HFFc6 (cell line): ENCODE data around the gene EEF2K. TPM values are rescaled to one million over a fixed set of nuclear protein-coding genes. Genes with fewer than 3 reads are reported as not detected.
"Not testable (repeated sequence)": the region's sequence is repeated elsewhere in the genome, so short reads cannot be mapped to it uniquely, and the experiment has no call there.

Experiments used
- DNase-seq: peaks from one replicate; pipeline ENCODE4 v3.0.0-alpha.2; 2018
- H3K27ac Mint-ChIP-seq: 2 replicates; pipeline ENCODE4 v1.8.0; 2020; ENCODE audit warnings: mild to moderate bottlenecking, mixed read lengths
- H3K27me3 Mint-ChIP-seq: 2 replicates; pipeline ENCODE4 v1.8.0; 2021; ENCODE audit warnings: mild to moderate bottlenecking, moderate library complexity, mixed read lengths; ENCODE audit not compliant: insufficient read depth
- H3K36me3 Mint-ChIP-seq: 2 replicates; pipeline ENCODE4 v1.8.0; 2021; ENCODE audit warnings: low read depth, mixed read lengths
- H3K4me1 Mint-ChIP-seq: 2 replicates; pipeline ENCODE4 v1.8.0; 2020; ENCODE audit warnings: low read depth, mixed read lengths
- H3K4me3 Mint-ChIP-seq: 2 replicates; pipeline ENCODE4 v1.8.0; 2020; ENCODE audit warnings: mild to moderate bottlenecking, moderate library complexity, mixed read lengths
- H3K9me3 Mint-ChIP-seq: 2 replicates; pipeline ENCODE4 v1.8.0; 2020; ENCODE audit warnings: mild to moderate bottlenecking, mixed read lengths
- CTCF ChIP-seq: fragments of 200-600 bp; sonication (generic); IDR thresholded peaks from 2 replicates; pipeline ENCODE4 v1.5.0; 2021; ENCODE audit warnings: antibody characterized with exemption, mild to moderate bottlenecking
- total RNA-seq, 6 experiments: library from RNA; stranded (reverse); fragmentation: NEBNext Ultra II Directional; extraction: Animal tissue kit (Norgen Biotek cat#: 25700); gene quantifications; 2 replicates in 1 of 6; 3 replicates in 5 of 6; pipeline ENCODE4 v1.2.3, GENCODE V29; 2021

EEF2K gene
- total RNA-seq, 6 experiments from 2014 or later = 21.5 to 26.6 (median 23.5) TPM

- Mint-ChIP-seq H3K36me3 (no peaks in the 10 kb centered on the region), H3K27me3 (peaks cover 2% of the 10 kb centered on the region), H3K4me1 (peaks cover 53% of the 10 kb centered on the region), H3K27ac (peak overlapping the region; percentile 80), H3K9me3 (no peaks in the 10 kb centered on the region; the same call in 1 of the 2 replicates), H3K4me3 (peak overlapping the region; percentile 89)
- DNase-seq = no peak
- TF ChIP-seq CTCF = no peak
Measured at GRCh38 chr16:22195445-22195694, 10.7 kb upstream of the EEF2K start.

GRCh38 chr16:22195695-22196558 is 10.2 kb upstream of the EEF2K start:
- Mint-ChIP-seq H3K27ac (peak overlapping the region; percentile 80), H3K4me3 (peak overlapping the region; percentile 89), H3K27me3 (peaks cover 2% of the 10 kb centered on the region), H3K4me1 (peaks cover 53% of the 10 kb centered on the region), H3K9me3 (no peaks in the 10 kb centered on the region; the same call in 1 of the 2 replicates), H3K36me3 (no peaks in the 10 kb centered on the region)
- TF ChIP-seq CTCF = peak; percentile 89
- peak; percentile 76 for DNase-seq

- not testable (repeated sequence) for H3K36me3 Mint-ChIP-seq, DNase-seq, H3K9me3 Mint-ChIP-seq, H3K27me3 Mint-ChIP-seq, H3K27ac Mint-ChIP-seq
- Mint-ChIP-seq H3K4me1 (peaks cover 49% of the 10 kb centered on the region), H3K4me3 (peak overlapping the region; percentile 89)
Measured at GRCh38 chr16:22196559-22197168, 9.4 kb upstream of the EEF2K start.

- H3K27ac Mint-ChIP-seq = peak overlapping the region; percentile 93
Measured at GRCh38 chr16:22198547-22199293, 7.4 kb upstream of the EEF2K start.

GRCh38 chr16:22202261-22202637 is 3.8 kb upstream of the EEF2K start:
- DNase-seq = no peak
- Mint-ChIP-seq H3K4me1 (peaks cover 34% of the 10 kb centered on the region), H3K4me3 (no peak overlapping the region), H3K36me3 (0 out of 2 replicates have a peak, but pooled peaks cover 4% of the 10 kb centered on the region), H3K27me3 (no peaks in the 10 kb centered on the region), H3K27ac (no peak overlapping the region), H3K9me3 (no peaks in the 10 kb centered on the region)
- TF ChIP-seq CTCF = no peak

More at GRCh38 chr16:22198547-22199293, 7.4 kb upstream of the EEF2K start:
- no peaks in the 10 kb centered on the region for H3K36me3 Mint-ChIP-seq
- peak; percentile 43 for TF ChIP-seq CTCF
- peaks cover 31% of the 10 kb centered on the region for H3K4me1 Mint-ChIP-seq
- no peaks in the 10 kb centered on the region; the same call in 1 of the 2 replicates for H3K9me3 Mint-ChIP-seq
- no peak overlapping the region; the same call in 1 of the 2 replicates for H3K4me3 Mint-ChIP-seq
- peaks cover 2% of the 10 kb centered on the region for H3K27me3 Mint-ChIP-seq
- no peak for DNase-seq
